ENCODE data around the gene ANAPC15.
A peak's percentile ranks its signal among the peaks of the same experiment; 100 is the strongest.

Gene ANAPC15

GRCh38 chr11:72102162-72102561 lies 10.3 kb downstream of the ANAPC15 start:
- TF ChIP-seq CEBPB (IDR thresholded peaks at IDR 0.05) (no peak), NFIC (IDR thresholded peaks at IDR 0.05) (no peak)

- TF ChIP-seq NFIC (IDR thresholded peaks at IDR 0.05), result no peak
- TF ChIP-seq MAX (IDR thresholded peaks at IDR 0.05), result no peak
- no peak for TF ChIP-seq FOXM1 (IDR thresholded peaks at IDR 0.05; ENCODE audit: borderline replicate concordance, low read depth)
- no peak for TF ChIP-seq REST (IDR thresholded peaks at IDR 0.05; ENCODE audit: low read depth)
- no peak for TF ChIP-seq RAD21 (IDR thresholded peaks at IDR 0.05; ENCODE audit: low read depth)
- no peak for TF ChIP-seq TEAD4 (IDR thresholded peaks at IDR 0.05)
- TF ChIP-seq TAF1 (IDR thresholded peaks at IDR 0.05; ENCODE audit: low read depth), result no peak
- no peak for TF ChIP-seq CEBPB (IDR thresholded peaks at IDR 0.05)
- no peak for TF ChIP-seq TCF12 (IDR thresholded peaks at IDR 0.05; ENCODE audit: low read depth)
- no peak for TF ChIP-seq YY1 (IDR thresholded peaks at IDR 0.05; ENCODE audit: low read depth)
- no peak for TF ChIP-seq EGR1 (IDR thresholded peaks at IDR 0.05)
Measured at GRCh38 chr11:72100462-72100861, 12.0 kb downstream of the ANAPC15 start.

GRCh38 chr11:72100009-72100408 lies 12.5 kb downstream of the ANAPC15 start:
- no peak for TF ChIP-seq EGR1 (IDR thresholded peaks at IDR 0.05)
- no peak for TF ChIP-seq MAX (IDR thresholded peaks at IDR 0.05)
- TF ChIP-seq TAF1 (IDR thresholded peaks at IDR 0.05; ENCODE audit: low read depth), result no peak
- TF ChIP-seq TCF12 (IDR thresholded peaks at IDR 0.05; ENCODE audit: low read depth), result no peak
- TF ChIP-seq CEBPB (IDR thresholded peaks at IDR 0.05), result no peak
- TF ChIP-seq REST (IDR thresholded peaks at IDR 0.05; ENCODE audit: low read depth), result no peak

GRCh38 chr11:72098741-72099140 lies 13.8 kb downstream of the ANAPC15 start:
- TF ChIP-seq ZBTB7A (IDR thresholded peaks at IDR 0.05; ENCODE audit: low read depth) (no peak), MAX (IDR thresholded peaks at IDR 0.05) (no peak), CEBPB (IDR thresholded peaks at IDR 0.05) (no peak), USF1 (IDR thresholded peaks at IDR 0.05) (no peak), EGR1 (IDR thresholded peaks at IDR 0.05) (no peak), TEAD4 (IDR thresholded peaks at IDR 0.05) (no peak), NFIC (IDR thresholded peaks at IDR 0.05) (no peak)

GRCh38 chr11:72091292-72091691 lies 21.2 kb downstream of the ANAPC15 start:
- no peak for TF ChIP-seq MAX (IDR thresholded peaks at IDR 0.05)
- TF ChIP-seq RAD21 (IDR thresholded peaks at IDR 0.05; ENCODE audit: low read depth), result peak; percentile 83

GRCh38 chr11:72088076-72088808 lies 24.3 kb downstream of the ANAPC15 start:
- TF ChIP-seq FOXM1 (IDR thresholded peaks at IDR 0.05; ENCODE audit: borderline replicate concordance, low read depth), result no peak

GRCh38 chr11:72085621-72086351 lies 26.7 kb downstream of the ANAPC15 start:
- TF ChIP-seq USF1 (IDR thresholded peaks at IDR 0.05), result peak; percentile 79
- no peak for TF ChIP-seq FOXM1 (IDR thresholded peaks at IDR 0.05; ENCODE audit: borderline replicate concordance, low read depth)
